ENCODE data around the gene LTBP1.

- TF ChIP-seq CTCF (conservative IDR thresholded peaks at IDR 0.05; ENCODE audit: low read depth, low read length) (no peak), EZH2 (IDR thresholded peaks at IDR 0.05; ENCODE audit: borderline replicate concordance, low read depth, low read length, poor library complexity, severe bottlenecking) (no peak)
Observed at GRCh38 chr2:32958821-32959220, 12.1 kb downstream of the LTBP1 start.
